Skeletal muscle tissue (tissue), 4 donors: ENCODE results near the gene CCDC57. TPM values are rescaled to one million over a fixed set of nuclear protein-coding genes. Genes with fewer than 3 reads are reported as not detected.

Experiments used
- H3K27ac ChIP-seq: one replicate; pipeline ENCODE4 v1.7.0; 2013; ENCODE audit warnings: mild to moderate bottlenecking, low read depth, low read length, inconsistent platforms
- H3K27me3 ChIP-seq, 3 donors: one replicate each; pipeline ENCODE4 v1.7.0; 2013; ENCODE audit warnings: low read length in 3 of 3; ENCODE audit not compliant: control insufficient read depth in 3 of 3, insufficient read depth in 3 of 3
- H3K36me3 ChIP-seq, 3 donors: one replicate each; pipeline ENCODE4 v1.7.0; 2013; ENCODE audit warnings: low read length in 3 of 3; ENCODE audit not compliant: control insufficient read depth in 3 of 3, insufficient read depth in 3 of 3
- H3K4me1 ChIP-seq, 3 donors: one replicate each; pipeline ENCODE4 v1.7.0; 2013; ENCODE audit warnings: low read length in 3 of 3, mild to moderate bottlenecking in 3 of 3; ENCODE audit not compliant: control insufficient read depth in 3 of 3, insufficient read depth in 3 of 3
- H3K4me3 ChIP-seq, 3 donors: one replicate each; pipeline ENCODE4 v1.7.0; 2013; ENCODE audit warnings: low read length in 3 of 3
- H3K9ac ChIP-seq, 3 donors: one replicate each; pipeline ENCODE4 v1.7.0; 2013; ENCODE audit warnings: low read length in 3 of 3, mild to moderate bottlenecking in 3 of 3, moderate library complexity in 2 of 3, low read depth in 1 of 3
- H3K9me3 ChIP-seq, 3 donors: one replicate each; pipeline ENCODE4 v1.7.0; 2013; ENCODE audit warnings: low read length in 3 of 3; ENCODE audit not compliant: control insufficient read depth in 3 of 3
- total RNA-seq: library from RNA; depleted of rRNA; stranded (reverse); fragments of >200 nt; gene quantifications from one replicate; pipeline ENCODE4 v1.2.3, GENCODE V29; 2014
- donor health status: Osteomylitis.

Gene CCDC57
- total RNA-seq, 1 donor from 2014 or later = 11.5 TPM

DNA sequence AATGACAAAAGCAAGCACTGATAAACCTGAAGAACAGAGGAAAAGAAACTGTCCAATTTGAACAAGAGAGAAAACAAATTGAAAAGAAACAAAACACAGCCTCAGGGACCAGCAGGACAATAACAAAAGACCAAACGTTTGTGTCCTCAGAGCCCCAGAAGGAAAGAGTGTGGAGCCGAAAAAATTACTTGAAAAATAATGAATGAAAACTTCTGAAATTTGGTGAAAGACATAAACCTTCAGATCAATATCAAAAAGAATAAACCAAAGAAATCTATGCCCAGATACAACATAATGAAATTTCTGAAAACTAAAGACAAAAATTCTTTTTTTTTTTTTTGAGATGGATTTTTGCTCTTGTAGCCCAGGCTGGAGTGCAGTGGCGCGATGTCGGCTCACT, 45.6 kb downstream of the CCDC57 start:
- no peak overlapping the region for H3K27ac ChIP-seq
- no peak overlapping the region for H3K4me3 ChIP-seq
- H3K4me1 ChIP-seq = no peaks in the 10 kb centered on the region
- no peaks in the 10 kb centered on the region for H3K9me3 ChIP-seq
- peaks cover 15 to 21% (median 15%) of the 10 kb centered on the region in 3 donors for H3K36me3 ChIP-seq
- H3K9ac ChIP-seq = no peak overlapping the region
- H3K27me3 ChIP-seq = no peaks in the 10 kb centered on the region

DNA sequence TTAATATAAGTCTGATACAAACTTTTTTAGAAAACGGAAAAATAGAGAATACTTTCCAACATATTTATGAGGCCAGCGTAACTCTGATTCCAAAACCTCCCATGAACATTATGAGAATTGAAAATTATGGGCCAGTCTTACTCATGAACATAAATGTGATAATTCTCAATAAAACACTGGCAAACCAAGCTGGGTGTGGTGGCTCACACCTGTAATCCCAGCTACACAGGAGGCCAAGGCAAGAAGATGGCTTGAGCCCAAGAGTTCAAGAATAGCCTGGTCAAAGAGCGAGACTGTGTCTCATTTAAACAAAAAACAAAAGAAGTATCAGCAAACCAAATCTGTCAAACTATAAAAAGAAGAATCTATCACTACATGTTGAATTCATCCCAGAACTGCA, 47.8 kb downstream of the CCDC57 start:
- Histone ChIP-seq H3K27me3 (no peaks in the 10 kb centered on the region), H3K9me3 (no peaks in the 10 kb centered on the region), H3K36me3 (peaks cover 8 to 19% (median 13%) of the 10 kb centered on the region in 3 donors), H3K4me3 (no peak overlapping the region), H3K4me1 (no peaks in the 10 kb centered on the region), H3K27ac (no peak overlapping the region), H3K9ac (no peak overlapping the region)

DNA sequence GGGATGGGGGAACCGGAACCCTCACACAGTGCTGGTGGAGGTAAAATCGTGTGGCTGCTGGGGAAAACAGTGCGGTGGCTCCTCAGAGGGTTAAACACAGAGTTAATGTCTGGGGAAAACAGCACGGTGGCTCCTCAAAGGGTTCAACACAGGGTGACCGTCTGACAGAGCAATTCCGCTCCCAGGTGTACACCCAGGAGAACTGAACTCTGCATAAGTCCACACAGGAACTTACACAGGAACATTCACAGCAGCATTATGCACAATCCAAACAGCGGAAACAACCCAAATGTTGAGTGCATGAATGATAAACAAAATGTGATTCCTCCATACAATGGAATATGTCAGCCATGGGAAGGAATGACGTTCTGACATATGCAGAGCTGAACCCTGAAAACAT, 51.4 kb downstream of the CCDC57 start:
- Histone ChIP-seq H3K27me3 (no peaks in the 10 kb centered on the region), H3K36me3 (peaks cover 16 to 25% (median 20%) of the 10 kb centered on the region in 3 donors), H3K9ac (no peak overlapping the region), H3K27ac (no peak overlapping the region), H3K4me3 (no peak overlapping the region), H3K4me1 (no peaks in the 10 kb centered on the region), H3K9me3 (no peaks in the 10 kb centered on the region)

DNA sequence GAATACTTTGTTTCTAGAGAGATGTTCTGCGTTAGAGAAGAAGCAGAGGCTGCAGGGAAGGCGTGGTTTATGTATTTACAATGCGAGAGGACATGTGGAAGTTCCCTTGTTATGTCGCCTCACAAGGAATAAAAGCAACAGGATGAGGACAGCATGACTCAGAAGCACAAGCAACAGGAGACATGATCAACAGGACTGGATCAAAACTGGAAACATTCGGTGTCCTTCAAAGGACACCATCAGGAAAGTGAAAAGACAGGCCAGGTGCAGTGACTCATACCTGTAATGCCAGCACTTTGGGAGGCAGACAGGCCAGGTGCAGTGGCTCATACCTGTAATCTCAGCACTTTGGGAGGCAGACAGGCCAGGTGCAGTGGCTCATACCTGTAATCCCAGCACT, 52.6 kb downstream of the CCDC57 start:
- Histone ChIP-seq H3K4me3 (no peak overlapping the region), H3K9ac (no peak overlapping the region), H3K36me3 (peaks cover 12 to 25% (median 20%) of the 10 kb centered on the region in 3 donors), H3K4me1 (no peaks in the 10 kb centered on the region), H3K9me3 (no peaks in the 10 kb centered on the region), H3K27me3 (no peaks in the 10 kb centered on the region), H3K27ac (no peak overlapping the region)

DNA sequence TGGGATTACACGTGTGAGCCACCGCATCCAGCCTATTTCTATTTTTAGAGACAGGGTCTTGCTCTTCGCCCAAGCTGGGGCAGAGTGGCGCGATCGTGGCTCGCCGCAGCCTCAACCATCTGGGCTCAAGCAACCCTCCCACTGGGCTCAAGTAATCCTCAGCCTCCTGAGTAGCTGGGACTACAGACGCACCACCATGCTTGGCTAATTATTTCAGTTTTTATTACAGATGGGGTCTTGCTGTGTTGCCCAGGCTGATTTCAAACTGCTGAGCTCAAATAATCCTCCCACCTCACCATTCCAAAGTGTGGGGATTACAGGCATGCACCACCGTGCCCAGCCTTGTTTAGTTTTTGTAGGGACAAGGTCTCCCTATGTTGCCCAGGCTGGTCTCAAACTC, 53.8 kb downstream of the CCDC57 start:
- Histone ChIP-seq H3K36me3 (peaks cover 16 to 28% (median 20%) of the 10 kb centered on the region in 3 donors), H3K9me3 (no peaks in the 10 kb centered on the region), H3K4me1 (peaks cover 0 to 6% (median 4%) of the 10 kb centered on the region in 3 donors), H3K27ac (no peak overlapping the region), H3K4me3 (no peak overlapping the region), H3K9ac (no peak overlapping the region), H3K27me3 (no peaks in the 10 kb centered on the region)

DNA sequence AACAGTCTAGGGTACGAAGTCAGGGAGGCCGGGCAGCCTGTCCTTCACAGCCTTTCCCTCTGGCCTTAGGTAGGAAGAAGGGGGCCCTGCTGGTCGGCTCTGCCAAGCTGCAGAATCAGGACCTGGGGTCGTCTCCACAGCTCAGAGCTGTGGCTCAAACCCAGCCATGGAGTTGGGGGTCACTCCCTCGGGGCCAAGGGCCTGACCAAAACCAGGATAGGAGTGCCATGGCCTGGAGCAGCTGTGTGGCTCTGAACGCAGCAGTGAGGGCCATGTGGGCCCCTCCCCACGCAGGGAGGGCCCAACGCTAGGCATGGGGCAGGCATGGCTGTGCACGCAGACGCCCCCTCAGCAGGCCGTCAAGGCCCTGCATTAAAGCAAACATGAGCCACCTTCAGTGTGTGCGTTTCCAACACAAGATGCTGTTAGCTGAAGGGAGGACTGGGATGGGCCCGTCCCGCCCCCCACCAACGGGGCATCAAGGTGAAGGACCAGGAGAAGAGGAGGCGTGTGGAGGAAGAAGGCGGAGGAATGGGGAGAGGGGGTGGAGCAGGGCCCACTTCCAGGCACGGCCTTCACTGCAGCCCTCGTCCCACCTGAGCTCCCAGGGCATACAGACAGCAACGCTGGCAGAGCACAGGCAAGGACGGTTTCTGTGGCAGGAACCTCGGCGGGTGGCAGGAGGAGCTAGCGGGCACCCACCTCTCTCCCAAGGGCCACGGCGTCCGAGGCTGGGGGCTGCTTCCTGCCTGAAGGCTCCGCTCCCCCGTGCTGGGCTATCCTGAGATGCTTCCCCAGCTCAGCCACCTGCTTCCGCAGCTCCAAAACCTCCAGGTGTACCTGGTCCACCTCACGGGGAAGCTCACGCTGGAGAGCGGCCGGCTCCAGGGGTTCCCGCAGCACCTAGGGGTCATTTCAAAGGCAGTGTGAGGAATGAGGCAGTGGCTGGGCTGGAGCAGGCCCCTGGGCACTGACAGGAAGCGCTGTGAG, 55.3 kb downstream of the CCDC57 start:
- Histone ChIP-seq H3K4me3 (no peak overlapping the region), H3K9me3 (no peaks in the 10 kb centered on the region), H3K9ac (no peak overlapping the region), H3K4me1 (peaks cover 0 to 15% (median 13%) of the 10 kb centered on the region in 3 donors), H3K36me3 (peaks cover 14 to 22% (median 20%) of the 10 kb centered on the region in 3 donors), H3K27ac (no peak overlapping the region), H3K27me3 (no peaks in the 10 kb centered on the region)

DNA sequence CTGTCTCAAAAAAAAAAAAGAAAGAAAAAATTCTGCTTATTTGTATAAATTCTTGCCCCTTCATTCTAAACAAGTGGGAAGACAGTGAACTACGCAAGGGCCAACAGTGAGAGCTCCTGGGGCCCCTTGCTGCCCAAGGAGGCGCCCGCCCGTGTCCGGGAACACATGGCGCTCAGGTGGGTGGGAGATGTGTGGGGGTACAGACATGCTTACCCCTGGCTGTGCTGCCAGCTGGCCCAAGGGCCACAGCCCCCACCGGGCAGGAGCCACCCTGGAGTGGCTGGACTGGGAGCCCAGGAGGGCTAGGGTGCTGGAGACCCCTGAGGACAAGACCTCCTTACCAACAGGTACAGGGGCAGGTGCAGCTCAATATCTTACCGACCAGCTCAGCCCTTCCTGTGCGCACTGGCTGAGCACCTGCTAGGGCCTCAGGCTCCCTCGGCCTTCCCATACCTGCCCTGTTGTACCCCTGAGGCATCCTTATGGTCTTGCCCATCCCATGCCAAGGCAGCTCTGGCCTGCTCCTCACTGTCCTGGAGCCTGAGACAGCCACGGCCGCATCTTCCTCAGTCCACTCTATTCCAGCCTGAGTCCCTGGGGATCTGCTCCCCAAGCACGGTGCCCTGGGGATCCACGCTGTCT, 56.2 kb downstream of the CCDC57 start:
- Histone ChIP-seq H3K27ac (no peak overlapping the region), H3K36me3 (peaks cover 14 to 22% (median 15%) of the 10 kb centered on the region in 3 donors), H3K4me1 (peaks cover 0 to 23% (median 20%) of the 10 kb centered on the region in 3 donors), H3K9me3 (no peaks in the 10 kb centered on the region), H3K27me3 (no peaks in the 10 kb centered on the region), H3K4me3 (no peak overlapping the region), H3K9ac (no peak overlapping the region)

DNA sequence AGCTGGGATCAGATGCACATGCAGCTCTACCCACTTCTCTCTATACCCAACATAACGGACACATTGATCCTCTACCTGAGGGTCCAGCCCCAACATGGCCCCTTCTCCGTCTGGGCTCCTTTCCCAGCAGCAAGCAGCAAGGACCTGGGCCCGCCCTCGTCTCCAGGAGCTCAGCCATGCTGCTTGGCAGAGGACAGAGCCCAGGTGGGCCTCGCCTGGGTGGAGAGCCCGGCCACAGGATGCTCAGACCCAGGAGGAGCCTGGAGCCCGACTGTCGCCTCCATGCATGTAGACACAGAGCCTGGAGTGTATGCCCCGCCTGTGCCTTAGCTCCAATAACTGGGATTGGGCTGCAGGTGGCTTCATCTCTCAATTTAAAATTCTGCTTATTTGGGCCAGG, 57.0 kb downstream of the CCDC57 start:
- Histone ChIP-seq H3K27me3 (no peaks in the 10 kb centered on the region), H3K9me3 (no peaks in the 10 kb centered on the region), H3K4me1 (peaks cover 0 to 25% (median 23%) of the 10 kb centered on the region in 3 donors), H3K27ac (no peak overlapping the region), H3K9ac (no peak overlapping the region), H3K4me3 (no peak overlapping the region), H3K36me3 (peaks cover 10 to 22% (median 14%) of the 10 kb centered on the region in 3 donors)

DNA sequence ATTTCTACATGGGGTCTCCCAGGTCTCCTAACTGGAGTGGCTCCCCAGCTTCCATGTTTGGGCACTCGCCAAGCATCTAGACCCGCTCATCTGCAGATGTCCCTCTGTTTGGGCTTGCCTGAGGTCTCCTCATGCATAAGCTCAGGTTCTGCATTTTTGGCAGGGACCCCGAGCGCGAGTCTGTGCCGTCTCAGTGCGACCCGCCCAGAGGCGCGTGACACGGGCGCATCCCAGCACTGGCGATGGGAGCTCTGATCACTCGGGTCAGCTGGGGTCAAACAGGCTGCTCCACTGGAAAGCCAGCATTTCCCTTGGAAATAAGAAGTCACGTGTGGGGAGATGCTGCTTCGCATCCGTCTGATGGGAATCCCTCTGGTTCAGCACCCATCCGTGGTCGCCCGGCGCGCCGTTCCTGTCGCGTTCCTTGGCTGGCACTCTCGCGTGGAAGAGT, 57.7 kb downstream of the CCDC57 start:
- Histone ChIP-seq H3K36me3 (peaks cover 6 to 16% (median 14%) of the 10 kb centered on the region in 3 donors), H3K9ac (no peak overlapping the region)

More for the DNA sequence above, 57.7 kb downstream of the CCDC57 start:
- Histone ChIP-seq H3K27ac (no peak overlapping the region), H3K9me3 (no peaks in the 10 kb centered on the region), H3K27me3 (no peaks in the 10 kb centered on the region), H3K4me3 (no peak overlapping the region), H3K4me1 (peaks cover 0 to 25% (median 23%) of the 10 kb centered on the region in 3 donors)
